B cell (primary cell): ENCODE results near the gene CSF2RB. TPM values are rescaled to one million over a fixed set of nuclear protein-coding genes. Genes with fewer than 3 reads are reported as not detected.

Experiments used
- ATAC-seq: fragments of 200-7000 bp; cut with Tn5 transposase; one replicate; pipeline ENCODE4 v1.10.0; 2021; ENCODE audit warnings: low read depth, mild to moderate bottlenecking, moderate number of reproducible peaks, moderate library complexity
- CTCF ChIA-PET: fragments of 350-600 bp; sonication (Branson Sonifier 250); formaldehyde crosslinking; loops from one replicate; lab custom pipeline; 2021; ENCODE audit warnings: antibody characterized with exemption, inconsistent platforms; lab: Charles Lee
- POLR2A ChIA-PET: fragments of 350-600 bp; sonication (Branson Sonifier 250); formaldehyde crosslinking; loops from one replicate; lab custom pipeline; 2021; ENCODE audit warnings: antibody characterized with exemption; lab: Charles Lee
- DNase-seq: peaks from one replicate; pipeline ENCODE4 v3.0.0; 2013
- H2AFZ ChIP-seq: 2 replicates; pipeline ENCODE4 v1.6.1; 2012; ENCODE audit warnings: mild to moderate bottlenecking, low read depth, low read length; ENCODE audit not compliant: insufficient read depth, poor library complexity, severe bottlenecking
- H3K27ac ChIP-seq, 2 donors: 1 replicate in 1 of 2; 2 replicates in 1 of 2; pipeline ENCODE4 v1.5.1; 2012 to 2013; ENCODE audit warnings: low read length in 2 of 2, mild to moderate bottlenecking in 2 of 2, moderate library complexity in 1 of 2
- H3K27me3 ChIP-seq, 4 experiments: fragments of 200-600 bp in 1 of 4; sonication (generic) in 1 of 4; replicated peaks in 1 of 4; 1 replicate in 2 of 4; 2 replicates in 2 of 4; pipeline versions ENCODE4 v1.6.1 to v1.7.0; 2013 to 2016; ENCODE audit warnings: low read length in 3 of 4, mild to moderate bottlenecking in 2 of 4, mixed read lengths in 1 of 4, moderate library complexity in 1 of 4; ENCODE audit not compliant: insufficient read depth in 4 of 4, control insufficient read depth in 3 of 4; ENCODE audit errors: control extremely low read depth in 1 of 4
- H3K36me3 ChIP-seq, 2 experiments: replicated peaks in 1 of 2; 1 replicate in 1 of 2; 2 replicates in 1 of 2; pipeline versions ENCODE4 v1.6.1 to v1.7.1; 2013; ENCODE audit warnings: low read length in 1 of 2; ENCODE audit not compliant: insufficient read depth in 2 of 2, control insufficient read depth in 1 of 2; ENCODE audit errors: control extremely low read depth in 1 of 2, extremely low read depth in 1 of 2
- H3K4me1 ChIP-seq, 2 donors: fragments of 200-600 bp in 1 of 2; sonication (generic) in 1 of 2; 1 replicate in 1 of 2; 2 replicates in 1 of 2; pipeline versions ENCODE4 v1.5.1 to v1.6.1; 2013 to 2017; ENCODE audit warnings: low read length in 2 of 2; ENCODE audit not compliant: control insufficient read depth in 2 of 2, insufficient read depth in 2 of 2
- H3K4me2 ChIP-seq: replicated peaks from 2 replicates; pipeline ENCODE3; 2012; ENCODE audit warnings: mild to moderate bottlenecking, low read depth, low read length; ENCODE audit not compliant: poor library complexity, severe bottlenecking
- H3K4me3 ChIP-seq, 5 experiments: fragments of 200-600 bp in 1 of 5; sonication (generic) in 1 of 5; 1 replicate in 3 of 5; 2 replicates in 2 of 5; pipeline versions ENCODE4 v1.5.1 to v1.7.0; 2011 to 2016; ENCODE audit warnings: low read length in 4 of 5, mild to moderate bottlenecking in 4 of 5, low read depth in 2 of 5, control low read depth in 1 of 5, moderate library complexity in 1 of 5; ENCODE audit not compliant: insufficient read depth in 1 of 5; ENCODE audit errors: control extremely low read depth in 1 of 5, extremely low read depth in 1 of 5
- H3K79me2 ChIP-seq: fragments of 200-600 bp; sonication (generic); one replicate; pipeline ENCODE4 v1.6.0; 2016; ENCODE audit warnings: low read length; ENCODE audit not compliant: control insufficient read depth, insufficient read depth
- H3K9ac ChIP-seq: fragments of 200-600 bp; sonication (generic); 2 replicates; pipeline ENCODE4 v1.6.1; 2017; ENCODE audit warnings: mild to moderate bottlenecking, low read length, moderate library complexity
- H3K9me3 ChIP-seq, 3 donors: one replicate each; pipeline versions ENCODE4 v1.6.1 to v1.7.1; 2013; ENCODE audit warnings: low read length in 2 of 3; ENCODE audit not compliant: control insufficient read depth in 2 of 3, insufficient read depth in 1 of 3; ENCODE audit errors: control extremely low read depth in 1 of 3
- H4K20me1 ChIP-seq: 2 replicates; pipeline ENCODE4 v1.6.0; 2012; ENCODE audit warnings: mild to moderate bottlenecking, low read length; ENCODE audit not compliant: insufficient read depth, control insufficient read depth, poor library complexity, severe bottlenecking
- H3K27ac Mint-ChIP-seq: one replicate; pipeline ENCODE4 v1.8.0; 2021; ENCODE audit warnings: mixed read lengths
- H3K27me3 Mint-ChIP-seq: one replicate; pipeline ENCODE4 v1.8.0; 2021; ENCODE audit warnings: mixed read lengths
- H3K4me1 Mint-ChIP-seq: one replicate; pipeline ENCODE4 v1.8.0; 2021; ENCODE audit warnings: mixed read lengths
- H3K4me3 Mint-ChIP-seq: one replicate; pipeline ENCODE4 v1.8.0; 2021; ENCODE audit warnings: mixed read lengths
- H3K9me3 Mint-ChIP-seq: one replicate; pipeline ENCODE4 v1.8.0; 2022; ENCODE audit warnings: mixed read lengths; ENCODE audit not compliant: insufficient read depth
- EZH2 ChIP-seq: IDR thresholded peaks from 2 replicates; pipeline ENCODE4 v1.6.1; 2012; ENCODE audit warnings: borderline replicate concordance, low read depth, mild to moderate bottlenecking, moderate library complexity, low read length; ENCODE audit not compliant: insufficient read depth, poor library complexity, severe bottlenecking
- WGBS: methylation state at CpG from one replicate; pipeline ENCODE4 v1.1.5; 2013; ENCODE audit warnings: missing lambda C conversion rate; ENCODE audit not compliant: insufficient coverage; 5-methylcytosine and 5-hydroxymethylcytosine counted together
- intact Hi-C: fragments of 100-400 bp; cut with micrococcal nuclease; formaldehyde crosslinking; loops from one replicate; pipeline ENCODE4 v1.10.0; 2022
- polyA plus RNA-seq: library from polyadenylated mRNA; depleted of rRNA; stranded (reverse); fragments of >200 nt; gene quantifications from 2 replicates; pipeline ENCODE4 v1.2.3, GENCODE V29; 2012
- total RNA-seq, 2 donors: library from RNA; stranded (reverse); fragments of 120-200 nt in 1 of 2; gene quantifications; 1 replicate in 1 of 2; 2 replicates in 1 of 2; pipeline versions ENCODE4 v1.2.3 to v1.2.4, GENCODE V29; 2013 to 2022
- TF ChIP-seq, protein P1 (sequence below): fragments of 200-600 bp; IDR thresholded peaks from one replicate; pipeline ENCODE4 v1.8.0; 2022; ENCODE audit warnings: antibody characterized with exemption, mild to moderate bottlenecking

CSF2RB gene
- total and polyA plus RNA-seq, 2 donors (not counting 1 experiment from before 2014, with no cell fraction given): 22.0 to 39.7 TPM

DNA sequence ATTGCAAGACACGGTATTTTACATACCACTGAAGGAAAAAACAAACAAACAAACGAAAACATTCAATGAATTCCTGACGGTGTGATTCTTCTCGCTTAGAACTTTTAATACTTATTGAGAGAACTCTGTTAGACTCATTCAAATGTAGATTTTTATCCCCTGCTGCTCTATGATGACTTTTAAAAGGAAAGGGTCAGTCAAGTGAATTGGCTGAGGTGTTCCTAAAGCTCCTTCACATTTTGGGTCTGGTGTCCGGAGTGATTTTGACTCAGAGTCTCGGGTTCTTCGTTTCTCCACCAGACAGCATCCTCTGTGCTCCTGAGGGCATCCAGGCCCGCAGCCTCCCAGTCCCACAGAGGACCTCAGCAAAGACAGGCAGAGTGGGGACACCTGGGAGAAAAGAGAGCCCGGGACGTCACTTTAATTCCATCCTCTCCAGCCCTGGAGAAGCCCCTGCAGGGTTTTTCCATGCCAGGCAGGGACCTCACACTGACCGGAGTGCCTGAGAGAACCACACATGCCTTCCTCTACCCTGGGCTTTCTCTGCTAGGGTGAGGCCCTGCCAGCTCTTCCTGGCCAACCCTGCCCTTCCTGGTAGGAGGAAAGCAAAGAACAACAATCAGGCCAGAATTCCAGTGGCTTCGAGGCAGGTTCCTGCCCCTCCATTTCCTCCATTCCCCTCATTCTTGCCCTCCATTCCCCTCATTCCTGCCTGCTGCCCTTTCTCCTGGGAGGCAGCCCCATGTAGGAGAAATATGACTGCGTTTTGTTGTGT lies 1.4 kb upstream of the CSF2RB start:
- Mint-ChIP-seq H3K27me3 (peaks cover 10% of the 10 kb centered on the region), H3K4me1 (peaks cover 34% of the 10 kb centered on the region), H3K4me3 (no peak overlapping the region), H3K9me3 (no peaks in the 10 kb centered on the region), H3K27ac (no peak overlapping the region)
- Histone ChIP-seq H3K79me2 (peaks cover 35% of the 10 kb centered on the region), H3K27ac (no peak overlapping the region), H3K4me1 (peaks cover 14 to 19% of the 10 kb centered on the region in 2 donors), H3K36me3 (no peaks in the 10 kb centered on the region), H3K4me2 (no peak overlapping the region), H4K20me1 (peaks cover under 1% of the 10 kb centered on the region), H3K4me3 (no peak overlapping the region), H3K9me3 (peaks cover 0 to 1% (median 0%) of the 10 kb centered on the region in 3 donors), H3K9ac (no peak overlapping the region), H2AFZ (no peak overlapping the region), H3K27me3 (peaks cover 0 to 2% (median 0%) of the 10 kb centered on the region in 4 experiments)
- intact Hi-C loops: loop anchor here (2.0 kb wide), 1 partner anchor 51 kb away; the partner anchor contains the start of gene NCF4
- POLR2A ChIA-PET: no interaction called here
- TF ChIP-seq, protein P1, sequence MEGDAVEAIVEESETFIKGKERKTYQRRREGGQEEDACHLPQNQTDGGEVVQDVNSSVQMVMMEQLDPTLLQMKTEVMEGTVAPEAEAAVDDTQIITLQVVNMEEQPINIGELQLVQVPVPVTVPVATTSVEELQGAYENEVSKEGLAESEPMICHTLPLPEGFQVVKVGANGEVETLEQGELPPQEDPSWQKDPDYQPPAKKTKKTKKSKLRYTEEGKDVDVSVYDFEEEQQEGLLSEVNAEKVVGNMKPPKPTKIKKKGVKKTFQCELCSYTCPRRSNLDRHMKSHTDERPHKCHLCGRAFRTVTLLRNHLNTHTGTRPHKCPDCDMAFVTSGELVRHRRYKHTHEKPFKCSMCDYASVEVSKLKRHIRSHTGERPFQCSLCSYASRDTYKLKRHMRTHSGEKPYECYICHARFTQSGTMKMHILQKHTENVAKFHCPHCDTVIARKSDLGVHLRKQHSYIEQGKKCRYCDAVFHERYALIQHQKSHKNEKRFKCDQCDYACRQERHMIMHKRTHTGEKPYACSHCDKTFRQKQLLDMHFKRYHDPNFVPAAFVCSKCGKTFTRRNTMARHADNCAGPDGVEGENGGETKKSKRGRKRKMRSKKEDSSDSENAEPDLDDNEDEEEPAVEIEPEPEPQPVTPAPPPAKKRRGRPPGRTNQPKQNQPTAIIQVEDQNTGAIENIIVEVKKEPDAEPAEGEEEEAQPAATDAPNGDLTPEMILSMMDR: no peak
- TF ChIP-seq EZH2: no peak
- no peak for ATAC-seq
- 100% methylated on average over 2 of the region's 13 CpGs for WGBS
- CTCF ChIA-PET: no interaction called here
- no peak for DNase-seq
